ENCODE results near the gene IWS1. TPM values are rescaled to one million over a fixed set of nuclear protein-coding genes. Genes with fewer than 3 reads are reported as not detected.

IWS1 gene
- total RNA-seq, 1 experiment from 2014 or later = 22.7 TPM

- Histone ChIP-seq H3K9me2 (replicated peaks; ENCODE audit: insufficient read depth, low read length) (no peaks in the 10 kb centered on the region), H4K20me1 (ENCODE audit: insufficient read depth, low read depth, low read length) (peaks cover 36% of the 10 kb centered on the region), H3K36me3 (ENCODE audit: insufficient read depth, low read length) (peaks cover 12% of the 10 kb centered on the region), H3K9me3 (ENCODE audit: low read length) (no peaks in the 10 kb centered on the region), H2AFZ (ENCODE audit: low read length) (no peak overlapping the region), H3K79me2 (ENCODE audit: low read length) (peaks cover 98% of the 10 kb centered on the region), H3K27ac (ENCODE audit: low read length) (no peak overlapping the region), H3K4me2 (ENCODE audit: low read depth, low read length, poor library complexity, severe bottlenecking) (no peak overlapping the region), H3K27me3 (ENCODE audit: low read length) (no peaks in the 10 kb centered on the region), H3K4me3 (ENCODE audit: low read length) (no peak overlapping the region), H3K9ac (ENCODE audit: low read length) (no peak overlapping the region), H3K4me1 (ENCODE audit: low read length) (peaks cover 15% of the 10 kb centered on the region)
- no peak for DNase-seq
These were observed 10.1 kb downstream of the IWS1 start for GRCh38 chr2:127516041-127516762.

GRCh38 chr2:127515383-127515915 is 10.8 kb downstream of the IWS1 start:
- peaks cover 99% of the 10 kb centered on the region for H3K79me2 ChIP-seq (ENCODE audit: low read length)
- no peak overlapping the region for H3K4me3 ChIP-seq (ENCODE audit: low read length)
- no peak overlapping the region for H3K4me2 ChIP-seq (ENCODE audit: low read depth, low read length, poor library complexity, severe bottlenecking)
- peaks cover 15% of the 10 kb centered on the region for H3K4me1 ChIP-seq (ENCODE audit: low read length)
- H3K36me3 ChIP-seq (ENCODE audit: insufficient read depth, low read length) = peaks cover 12% of the 10 kb centered on the region; the same call in 1 of the 2 replicates
- H3K9me2 ChIP-seq (replicated peaks; ENCODE audit: insufficient read depth, low read length) = no peaks in the 10 kb centered on the region
- no peak overlapping the region for H3K9ac ChIP-seq (ENCODE audit: low read length)
- no peak for DNase-seq
- no peak overlapping the region for H3K27ac ChIP-seq (ENCODE audit: low read length)
- no peak overlapping the region for H2AFZ ChIP-seq (ENCODE audit: low read length)
- H3K27me3 ChIP-seq (ENCODE audit: low read length) = no peaks in the 10 kb centered on the region
- H4K20me1 ChIP-seq (ENCODE audit: insufficient read depth, low read depth, low read length) = peaks cover 39% of the 10 kb centered on the region
- H3K9me3 ChIP-seq (ENCODE audit: low read length) = no peaks in the 10 kb centered on the region

GRCh38 chr2:127514485-127514884 is 11.8 kb downstream of the IWS1 start:
- no peak for DNase-seq
- Histone ChIP-seq H3K27ac (ENCODE audit: low read length) (no peak overlapping the region), H3K4me3 (ENCODE audit: low read length) (no peak overlapping the region), H3K36me3 (ENCODE audit: insufficient read depth, low read length) (peaks cover 12% of the 10 kb centered on the region; the same call in 1 of the 2 replicates), H3K79me2 (ENCODE audit: low read length) (peaks cover 99% of the 10 kb centered on the region), H3K9me3 (ENCODE audit: low read length) (no peaks in the 10 kb centered on the region), H4K20me1 (ENCODE audit: insufficient read depth, low read depth, low read length) (peaks cover 45% of the 10 kb centered on the region), H3K4me1 (ENCODE audit: low read length) (peaks cover 24% of the 10 kb centered on the region), H2AFZ (ENCODE audit: low read length) (no peak overlapping the region), H3K9ac (ENCODE audit: low read length) (no peak overlapping the region), H3K4me2 (ENCODE audit: low read depth, low read length, poor library complexity, severe bottlenecking) (no peak overlapping the region), H3K9me2 (replicated peaks; ENCODE audit: insufficient read depth, low read length) (no peaks in the 10 kb centered on the region), H3K27me3 (ENCODE audit: low read length) (no peaks in the 10 kb centered on the region)

- H4K20me1 ChIP-seq (ENCODE audit: insufficient read depth, low read depth, low read length) = peaks cover 48% of the 10 kb centered on the region
- no peak overlapping the region for H3K9ac ChIP-seq (ENCODE audit: low read length)
- no peaks in the 10 kb centered on the region for H3K9me2 ChIP-seq (replicated peaks; ENCODE audit: insufficient read depth, low read length)
- H3K4me1 ChIP-seq (ENCODE audit: low read length) = peaks cover 27% of the 10 kb centered on the region
- H3K4me2 ChIP-seq (ENCODE audit: low read depth, low read length, poor library complexity, severe bottlenecking) = no peak overlapping the region
- peaks cover 100% of the 10 kb centered on the region for H3K79me2 ChIP-seq (ENCODE audit: low read length)
- no peak for DNase-seq
- H3K27me3 ChIP-seq (ENCODE audit: low read length) = no peaks in the 10 kb centered on the region
- H3K36me3 ChIP-seq (ENCODE audit: insufficient read depth, low read length) = peaks cover 11% of the 10 kb centered on the region; the same call in 1 of the 2 replicates
- H3K4me3 ChIP-seq (ENCODE audit: low read length) = no peak overlapping the region
- H2AFZ ChIP-seq (ENCODE audit: low read length) = no peak overlapping the region
- H3K27ac ChIP-seq (ENCODE audit: low read length) = no peak overlapping the region
- H3K9me3 ChIP-seq (ENCODE audit: low read length) = no peaks in the 10 kb centered on the region
These were observed 12.2 kb downstream of the IWS1 start for GRCh38 chr2:127514076-127514475.

- H4K20me1 ChIP-seq (ENCODE audit: insufficient read depth, low read depth, low read length) = peaks cover 60% of the 10 kb centered on the region
- peaks cover 7% of the 10 kb centered on the region; the same call in 1 of the 2 replicates for H3K36me3 ChIP-seq (ENCODE audit: insufficient read depth, low read length)
- H3K27me3 ChIP-seq (ENCODE audit: low read length) = no peaks in the 10 kb centered on the region
- no peak overlapping the region for H2AFZ ChIP-seq (ENCODE audit: low read length)
- no peak overlapping the region for H3K27ac ChIP-seq (ENCODE audit: low read length)
- H3K4me1 ChIP-seq (ENCODE audit: low read length) = peaks cover 44% of the 10 kb centered on the region
- no peaks in the 10 kb centered on the region for H3K9me2 ChIP-seq (replicated peaks; ENCODE audit: insufficient read depth, low read length)
- peaks cover 100% of the 10 kb centered on the region for H3K79me2 ChIP-seq (ENCODE audit: low read length)
- H3K9ac ChIP-seq (ENCODE audit: low read length) = no peak overlapping the region
- H3K4me3 ChIP-seq (ENCODE audit: low read length) = no peak overlapping the region
- DNase-seq = no peak
- no peak overlapping the region for H3K4me2 ChIP-seq (ENCODE audit: low read depth, low read length, poor library complexity, severe bottlenecking)
- no peaks in the 10 kb centered on the region for H3K9me3 ChIP-seq (ENCODE audit: low read length)
These were observed 13.9 kb downstream of the IWS1 start for GRCh38 chr2:127512362-127512761.

- Histone ChIP-seq H3K9me2 (replicated peaks; ENCODE audit: insufficient read depth, low read length) (no peaks in the 10 kb centered on the region), H4K20me1 (ENCODE audit: insufficient read depth, low read depth, low read length) (peaks cover 55% of the 10 kb centered on the region), H3K27ac (ENCODE audit: low read length) (no peak overlapping the region), H3K4me2 (ENCODE audit: low read depth, low read length, poor library complexity, severe bottlenecking) (no peak overlapping the region), H3K9ac (ENCODE audit: low read length) (no peak overlapping the region), H3K4me3 (ENCODE audit: low read length) (no peak overlapping the region), H3K79me2 (ENCODE audit: low read length) (peaks cover 100% of the 10 kb centered on the region), H2AFZ (ENCODE audit: low read length) (no peak overlapping the region), H3K36me3 (ENCODE audit: insufficient read depth, low read length) (peaks cover 4% of the 10 kb centered on the region; the same call in 1 of the 2 replicates), H3K4me1 (ENCODE audit: low read length) (peaks cover 48% of the 10 kb centered on the region), H3K27me3 (ENCODE audit: low read length) (no peaks in the 10 kb centered on the region), H3K9me3 (ENCODE audit: low read length) (no peaks in the 10 kb centered on the region)
- no peak for DNase-seq
These were observed 14.4 kb downstream of the IWS1 start for GRCh38 chr2:127511917-127512316.

- H3K36me3 ChIP-seq (ENCODE audit: insufficient read depth, low read length) = peaks cover 9% of the 10 kb centered on the region; the same call in 1 of the 2 replicates
- no peak for DNase-seq
- H3K27me3 ChIP-seq (ENCODE audit: low read length) = no peaks in the 10 kb centered on the region
- peaks cover 53% of the 10 kb centered on the region for H4K20me1 ChIP-seq (ENCODE audit: insufficient read depth, low read depth, low read length)
- peaks cover 52% of the 10 kb centered on the region for H3K4me1 ChIP-seq (ENCODE audit: low read length)
- H3K27ac ChIP-seq (ENCODE audit: low read length) = no peak overlapping the region
- H2AFZ ChIP-seq (ENCODE audit: low read length) = no peak overlapping the region
- no peak overlapping the region for H3K4me2 ChIP-seq (ENCODE audit: low read depth, low read length, poor library complexity, severe bottlenecking)
- no peak overlapping the region for H3K4me3 ChIP-seq (ENCODE audit: low read length)
- no peaks in the 10 kb centered on the region for H3K9me3 ChIP-seq (ENCODE audit: low read length)
- no peaks in the 10 kb centered on the region for H3K9me2 ChIP-seq (replicated peaks; ENCODE audit: insufficient read depth, low read length)
- no peak overlapping the region for H3K9ac ChIP-seq (ENCODE audit: low read length)
- H3K79me2 ChIP-seq (ENCODE audit: low read length) = peaks cover 99% of the 10 kb centered on the region
These were observed 15.1 kb downstream of the IWS1 start for GRCh38 chr2:127511090-127511695.

GRCh38 chr2:127510073-127510472 is 16.2 kb downstream of the IWS1 start:
- H2AFZ ChIP-seq (ENCODE audit: low read length) = no peak overlapping the region

More at GRCh38 chr2:127510073-127510472, 16.2 kb downstream of the IWS1 start:
- Histone ChIP-seq H4K20me1 (ENCODE audit: insufficient read depth, low read depth, low read length) (peaks cover 43% of the 10 kb centered on the region), H3K9me2 (replicated peaks; ENCODE audit: insufficient read depth, low read length) (no peaks in the 10 kb centered on the region), H3K4me3 (ENCODE audit: low read length) (no peak overlapping the region), H3K36me3 (ENCODE audit: insufficient read depth, low read length) (peaks cover 16% of the 10 kb centered on the region; the same call in 1 of the 2 replicates), H3K4me1 (ENCODE audit: low read length) (peaks cover 46% of the 10 kb centered on the region), H3K27me3 (ENCODE audit: low read length) (no peaks in the 10 kb centered on the region), H3K9me3 (ENCODE audit: low read length) (no peaks in the 10 kb centered on the region), H3K9ac (ENCODE audit: low read length) (no peak overlapping the region), H3K4me2 (ENCODE audit: low read depth, low read length, poor library complexity, severe bottlenecking) (no peak overlapping the region), H3K27ac (ENCODE audit: low read length) (no peak overlapping the region), H3K79me2 (ENCODE audit: low read length) (peaks cover 96% of the 10 kb centered on the region)
- DNase-seq = no peak

Measured in Karpas-422 (cell line).